ENCODE measurements around the gene ZNF804A.
"Not testable (repeated sequence)": the region's sequence is repeated elsewhere in the genome, so short reads cannot be mapped to it uniquely, and the experiment has no call there.

DNA sequence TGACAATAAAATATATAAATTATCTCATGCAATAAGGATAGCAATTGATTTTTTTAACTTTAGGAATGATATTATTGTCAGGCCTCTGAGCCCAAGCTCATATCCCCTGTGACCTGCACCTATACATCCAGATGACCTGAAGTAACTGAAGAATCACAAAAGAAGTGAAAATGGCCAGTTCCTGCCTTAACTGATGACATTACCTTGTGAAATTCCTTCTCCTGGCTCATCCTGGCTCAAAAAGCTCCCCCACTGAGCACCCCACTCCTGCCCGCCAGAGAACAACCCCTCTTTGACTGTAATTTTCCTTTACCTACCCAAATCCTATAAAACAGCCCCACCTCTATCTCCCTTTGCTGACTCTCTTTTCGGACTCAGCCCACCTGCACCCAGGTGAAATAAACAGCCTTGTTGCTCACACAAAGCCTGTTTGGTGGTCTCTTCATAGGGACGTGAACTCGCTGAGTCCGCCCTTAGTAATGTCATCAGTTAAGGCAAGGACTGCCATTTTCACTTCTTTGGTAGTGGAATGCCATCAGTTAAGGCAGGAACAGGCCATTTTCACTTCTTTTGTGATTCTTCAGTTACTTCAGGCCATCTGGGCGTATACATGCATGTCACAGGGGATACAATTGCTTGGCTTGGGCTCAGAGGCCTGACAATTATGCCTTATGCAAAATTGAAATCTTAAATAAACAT is 161.4 kb downstream of the ZNF804A start:
- TF ChIP-seq EZH2phosphoT487 (IDR thresholded peaks at IDR 0.05; ENCODE audit: insufficient read depth, low read depth); EZH2 (IDR thresholded peaks at IDR 0.05; ENCODE audit: insufficient read depth, poor library complexity, severe bottlenecking): not testable (repeated sequence)

Measured in GM23248 (cell line).